NCI-H187 treated with DMSO at 0.1 percent for 48 hours (cell line): ENCODE measurements around the gene CLIC6.
"Not testable (repeated sequence)": the region's sequence is repeated elsewhere in the genome, so short reads cannot be mapped to it uniquely, and the experiment has no call there.

ENCODE experiments used
- DNase-seq: peaks from one replicate; lab custom pipeline; 2025; lab: John Stamatoyannopoulos, UW

The CLIC6 gene

GRCh38 chr21:34653522-34653921 lies 15.3 kb upstream of the CLIC6 start:
- DNase-seq: no peak

GRCh38 chr21:34661848-34662247 lies 6.9 kb upstream of the CLIC6 start:
- DNase-seq: no peak

GRCh38 chr21:34667761-34668160 lies 1.0 kb upstream of the CLIC6 start:
- no peak for DNase-seq

- DNase-seq: no peak
These were observed 520 bp downstream of the CLIC6 start for GRCh38 chr21:34669149-34669879.

GRCh38 chr21:34669880-34670219 lies 1.1 kb downstream of the CLIC6 start:
- DNase-seq: not testable (repeated sequence)

GRCh38 chr21:34670220-34670961 lies 1.6 kb downstream of the CLIC6 start:
- DNase-seq: no peak

GRCh38 chr21:34670962-34671348 lies 2.2 kb downstream of the CLIC6 start:
- DNase-seq: no peak

- DNase-seq: no peak
These were observed 2.7 kb downstream of the CLIC6 start for GRCh38 chr21:34671462-34671861.

GRCh38 chr21:34671891-34672290 lies 3.1 kb downstream of the CLIC6 start:
- no peak for DNase-seq

- DNase-seq: no peak
These were observed 4.2 kb downstream of the CLIC6 start for GRCh38 chr21:34673006-34673405.

GRCh38 chr21:34674468-34674867 lies 5.7 kb downstream of the CLIC6 start:
- DNase-seq: no peak

- DNase-seq: no peak
These were observed 7.1 kb downstream of the CLIC6 start for GRCh38 chr21:34675871-34676270.

- no peak for DNase-seq
These were observed 10.3 kb downstream of the CLIC6 start for GRCh38 chr21:34679051-34679450.

- no peak for DNase-seq
These were observed 15.5 kb downstream of the CLIC6 start for GRCh38 chr21:34684174-34684876.

- peak; percentile 19 for DNase-seq
These were observed 18.3 kb downstream of the CLIC6 start for GRCh38 chr21:34687065-34687464.

- no peak for DNase-seq
These were observed 19.0 kb downstream of the CLIC6 start for GRCh38 chr21:34687745-34688144.

- DNase-seq: no peak
These were observed 19.4 kb downstream of the CLIC6 start for GRCh38 chr21:34688145-34688544.

- DNase-seq: no peak
These were observed 19.9 kb downstream of the CLIC6 start for GRCh38 chr21:34688715-34689114.

- peak; percentile 82 for DNase-seq
These were observed 21.4 kb downstream of the CLIC6 start for GRCh38 chr21:34690041-34690792.

- DNase-seq: no peak
These were observed 22.0 kb downstream of the CLIC6 start for GRCh38 chr21:34690793-34691175.

GRCh38 chr21:34691390-34692032 lies 22.7 kb downstream of the CLIC6 start:
- DNase-seq: no peak
